Suppressor macrophage (primary cell): ENCODE data around the gene MAPK12.

Source experiments
- DNase-seq, 4 experiments: peaks; one replicate each; pipeline ENCODE4 v3.0.0-alpha.2; 2020 to 2022

MAPK12 gene

GRCh38 chr22:50252082-50253045 is 9.1 kb downstream of the MAPK12 start:
- peak; percentile 74 to 86 (median 79) for DNase-seq

- DNase-seq, result no peak
Observed at GRCh38 chr22:50251477-50252081, 9.9 kb downstream of the MAPK12 start.

DNA sequence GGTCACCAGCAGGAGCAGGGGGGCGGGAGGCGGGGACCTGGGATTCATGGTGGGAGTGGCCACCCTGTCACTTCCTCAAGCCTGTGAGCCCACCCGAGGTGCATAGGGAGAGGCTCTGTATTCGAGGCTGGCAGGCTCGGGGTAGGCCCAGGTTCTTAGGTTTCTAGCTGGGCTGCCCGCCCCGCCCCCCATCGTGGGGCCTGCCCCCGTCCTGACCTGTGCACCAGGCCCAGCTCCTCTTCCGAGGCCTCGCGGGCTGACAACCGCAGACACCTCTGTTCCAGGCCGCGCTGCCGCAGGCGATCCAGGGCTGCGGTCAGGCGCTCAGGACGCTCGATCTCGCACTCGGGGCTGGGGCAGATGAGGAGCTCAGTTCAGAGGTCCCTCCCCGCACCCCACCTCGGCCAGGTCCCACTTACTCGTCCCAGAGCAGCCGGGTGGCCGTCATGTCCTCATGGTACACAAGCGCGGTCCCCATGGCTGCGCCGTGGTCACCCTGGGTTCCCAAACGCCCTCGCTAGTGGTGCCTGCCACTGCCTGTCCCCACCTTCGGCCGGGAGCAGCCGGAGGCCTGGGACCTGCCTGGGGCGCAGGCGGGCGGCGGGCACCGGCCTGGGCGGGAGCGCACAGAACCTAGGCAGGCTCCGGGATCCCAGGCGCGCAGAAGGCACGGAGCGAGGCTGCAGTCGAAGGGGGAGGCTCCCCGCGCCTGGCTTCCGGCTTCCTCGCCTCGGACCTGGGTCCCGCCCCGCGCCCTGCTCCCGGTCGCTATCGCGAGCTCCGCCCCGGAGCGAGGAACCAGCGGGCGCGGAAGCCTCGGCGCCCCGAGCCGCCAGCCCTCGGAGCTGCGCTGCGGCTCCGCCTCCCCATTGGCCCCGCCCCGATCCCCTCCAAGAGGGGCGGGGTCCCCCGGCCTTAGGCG is 10.7 kb downstream of the MAPK12 start, which contains the start of gene HDAC10:
Gene HDAC10 (minus strand): TSS at position 711 of the 922 bp plus-strand sequence. CDS start 233 bp downstream, at position 478.
- peak; percentile 87 to 97 (median 93) for DNase-seq

GRCh38 chr22:50250249-50250554 is 11.3 kb downstream of the MAPK12 start:
- DNase-seq, result no peak

- DNase-seq, result no peak
Observed at GRCh38 chr22:50249341-50250248, 11.9 kb downstream of the MAPK12 start.

DNA sequence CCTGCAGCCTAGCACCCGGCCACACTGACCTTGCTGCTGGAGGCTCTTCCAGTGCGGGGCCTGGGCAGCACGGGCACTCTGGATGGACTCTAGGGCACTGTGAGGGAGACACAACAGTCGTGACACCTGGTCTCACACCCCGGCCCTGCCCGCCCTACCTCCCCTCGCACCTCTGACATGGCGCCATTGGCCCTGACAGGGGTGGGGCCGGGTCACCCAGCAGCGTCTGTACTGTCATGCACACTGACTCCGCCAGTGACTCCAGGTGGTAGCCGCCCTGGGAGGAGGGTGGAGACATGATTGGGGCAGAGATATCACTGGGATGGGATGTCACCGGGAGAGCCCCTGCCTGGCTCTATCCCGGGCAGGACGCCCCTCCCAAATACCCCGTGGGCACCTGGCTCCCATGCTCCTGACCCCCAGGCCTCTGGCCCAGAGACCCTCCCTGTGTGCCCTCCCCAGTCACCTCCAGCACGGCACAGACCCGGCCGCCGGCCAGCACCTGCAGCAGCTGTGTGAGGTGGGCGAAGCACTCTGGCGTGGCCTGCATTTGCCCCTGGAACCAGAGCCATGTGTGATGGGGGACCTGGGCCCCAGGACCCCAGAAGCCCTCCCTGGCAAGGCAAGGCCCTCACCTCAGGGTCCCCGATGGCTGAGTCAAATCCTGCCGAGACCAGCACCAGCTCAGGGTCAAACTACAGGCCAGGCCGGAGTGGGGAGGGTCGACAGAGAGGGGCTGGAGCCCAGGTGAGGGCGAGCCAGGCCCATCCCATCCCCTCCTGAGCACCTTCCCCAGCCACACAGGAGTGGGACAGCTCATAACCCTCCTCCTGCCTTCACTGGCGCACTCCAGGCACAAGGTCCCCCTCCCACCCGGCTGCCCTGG is 13.0 kb downstream of the MAPK12 start:
- DNase-seq, result no peak

GRCh38 chr22:50247748-50248147 is 13.7 kb downstream of the MAPK12 start:
- peak in 3 of 4 experiments; percentile 18 to 43 (median 39) for DNase-seq

DNA sequence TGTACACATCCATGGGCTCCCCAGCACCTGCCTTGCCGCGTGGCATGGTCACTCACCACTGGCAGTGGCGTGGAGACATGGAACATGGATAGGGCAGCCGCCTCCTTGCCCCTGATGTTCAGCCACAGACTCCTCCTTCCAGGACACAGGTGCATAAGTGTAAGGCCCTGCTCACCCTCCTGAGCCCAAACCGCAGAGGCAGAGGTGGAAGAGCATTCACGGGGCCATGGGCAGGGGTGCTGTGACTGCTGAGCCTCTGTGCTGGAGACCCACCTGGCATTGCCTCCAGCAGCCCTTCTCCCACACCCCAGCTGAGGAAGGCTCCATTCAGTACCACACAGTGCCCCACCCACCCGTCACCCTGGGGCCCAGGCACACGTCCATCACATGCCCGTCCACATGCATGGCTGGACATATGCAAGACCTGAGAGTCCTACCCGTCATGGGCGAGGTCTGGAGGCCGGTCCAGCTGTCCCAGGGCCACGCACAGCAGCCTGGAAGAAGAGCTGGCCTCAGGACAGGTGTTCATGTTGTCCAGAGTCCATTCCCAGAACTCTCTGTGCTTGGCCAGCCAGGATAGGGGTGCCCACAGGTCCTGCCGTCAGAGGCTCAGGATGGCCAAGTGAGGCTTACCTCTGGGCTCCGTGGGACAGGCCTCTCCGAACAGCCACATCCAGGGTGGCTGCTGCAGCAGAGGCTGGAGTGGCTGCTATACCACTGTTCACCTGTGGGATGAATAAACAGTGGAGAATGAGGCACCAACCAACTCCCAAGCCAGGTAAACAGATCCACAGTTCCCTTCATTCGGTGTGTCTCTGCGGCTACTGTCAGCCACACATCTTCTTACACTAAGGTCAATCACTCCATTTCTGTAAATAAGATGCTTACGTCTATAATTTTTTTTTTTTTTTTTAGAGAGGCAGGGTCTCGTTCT is 15.0 kb downstream of the MAPK12 start:
- DNase-seq, result no peak

DNA sequence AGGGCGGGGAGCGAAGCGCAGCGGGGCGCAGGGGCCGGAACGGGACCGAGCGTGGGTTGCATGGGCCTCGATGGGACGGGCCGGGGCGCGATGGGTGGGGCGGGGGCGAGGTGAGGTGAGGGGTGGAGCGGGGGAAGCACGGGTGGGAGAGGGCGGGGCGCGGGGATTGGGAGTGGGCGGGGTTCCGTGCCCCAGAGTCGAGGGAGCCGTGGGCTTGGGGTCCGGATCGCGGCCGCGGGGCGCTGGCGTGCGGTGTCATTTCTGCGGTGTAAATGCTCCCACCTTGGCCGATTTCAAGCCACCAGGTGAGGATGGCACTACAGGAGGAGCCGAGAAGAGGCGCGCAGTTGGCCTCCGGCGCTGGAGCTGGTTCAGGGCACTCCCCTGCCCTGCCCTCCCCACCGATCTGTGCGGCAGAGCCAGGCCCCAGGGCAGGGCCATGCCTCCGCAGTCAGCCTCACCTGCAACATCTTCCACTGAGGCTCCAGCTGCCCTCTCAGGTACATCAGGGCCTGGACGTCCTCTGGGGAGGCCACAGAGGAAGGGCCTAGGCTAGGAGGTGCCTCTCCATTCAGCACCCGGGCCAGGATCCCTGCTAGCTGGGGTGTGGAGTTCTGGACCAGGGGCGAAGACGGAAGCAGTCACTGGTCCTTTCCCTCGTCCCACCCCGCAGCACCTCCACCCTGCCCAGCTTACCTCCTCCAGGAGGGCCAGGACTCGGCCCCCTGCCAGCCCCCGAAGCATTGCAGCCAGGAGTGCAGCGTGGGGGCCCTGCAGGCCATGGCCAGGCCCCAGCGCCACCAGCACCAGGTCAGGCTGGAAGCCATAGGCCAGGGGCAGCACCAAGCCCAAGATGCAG is 16.0 kb downstream of the MAPK12 start:
- DNase-seq, result no peak

DNA sequence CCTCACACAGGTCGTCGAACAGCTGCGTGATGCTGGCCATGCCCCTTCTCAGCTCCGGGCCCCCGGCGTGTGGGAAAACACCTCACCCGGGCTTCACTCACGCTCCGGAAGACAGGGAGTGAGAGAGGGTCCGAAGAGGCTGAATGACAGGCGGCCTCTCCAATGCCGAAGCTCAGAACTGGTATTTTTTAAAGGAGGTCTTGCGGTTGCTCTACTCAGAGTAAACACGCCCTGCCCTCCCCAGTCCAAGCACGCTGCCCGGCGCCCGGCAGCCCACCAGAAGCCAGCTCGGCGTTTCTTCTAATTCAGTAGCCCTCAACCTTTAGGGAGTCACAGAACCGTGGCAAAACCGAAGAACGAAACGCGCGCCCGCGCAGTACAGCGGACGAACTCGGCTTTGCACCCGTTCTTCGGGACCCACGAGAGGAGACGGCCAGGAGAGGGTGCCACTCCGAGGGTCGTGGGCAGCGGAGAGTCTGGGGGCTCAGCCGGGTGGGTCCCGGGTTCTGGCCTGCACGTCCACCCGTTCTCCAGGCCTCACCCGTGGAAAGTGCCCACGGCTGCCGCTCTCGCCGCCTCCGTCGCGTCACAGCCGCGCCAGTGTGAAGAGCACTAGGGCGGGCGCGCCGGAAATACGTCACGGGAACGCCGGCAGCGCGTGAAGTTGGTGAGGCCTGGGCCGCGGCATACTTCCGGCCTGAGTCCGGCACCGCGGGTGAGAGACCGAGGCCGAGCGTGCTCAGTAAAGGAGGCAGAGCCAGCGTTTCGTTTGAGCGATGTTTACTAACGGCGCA is 16.9 kb downstream of the MAPK12 start, which contains the start of gene TUBGCP6:
Gene TUBGCP6 (minus strand): TSS at position 604 of the 794 bp plus-strand sequence. CDS start 564 bp downstream, at position 40.
- DNase-seq, result peak; percentile 96 to 98 (median 97)

GRCh38 chr22:50243685-50244419 is 17.6 kb downstream of the MAPK12 start:
- DNase-seq, result peak in 3 of 4 experiments; percentile 20 to 39 (median 25)

GRCh38 chr22:50242406-50242949 is 19.0 kb downstream of the MAPK12 start:
- DNase-seq, result no peak

DNA sequence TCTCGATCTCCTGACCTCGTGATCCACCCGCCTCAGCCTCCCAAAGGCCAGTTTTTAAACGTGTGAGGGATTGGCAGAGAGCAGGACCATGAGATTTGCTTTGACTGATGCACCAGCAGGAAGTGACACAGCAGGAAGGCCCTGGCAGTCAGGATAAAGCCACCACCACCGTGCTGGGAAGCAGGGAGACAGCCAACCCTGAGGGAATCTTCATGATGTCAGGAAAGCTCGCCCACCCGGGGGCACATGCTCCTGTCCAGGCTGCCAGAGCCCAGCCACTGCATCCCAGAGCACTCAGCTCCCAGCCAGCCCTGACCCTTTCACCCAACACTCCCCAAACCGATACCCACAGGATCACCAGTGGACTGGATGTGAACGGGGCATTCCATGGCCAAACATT is 22.7 kb downstream of the MAPK12 start:
- no peak for DNase-seq

GRCh38 chr22:50236731-50237409 is 24.6 kb downstream of the MAPK12 start:
- peak in 3 of 4 experiments; percentile 23 to 36 (median 32) for DNase-seq

DNA sequence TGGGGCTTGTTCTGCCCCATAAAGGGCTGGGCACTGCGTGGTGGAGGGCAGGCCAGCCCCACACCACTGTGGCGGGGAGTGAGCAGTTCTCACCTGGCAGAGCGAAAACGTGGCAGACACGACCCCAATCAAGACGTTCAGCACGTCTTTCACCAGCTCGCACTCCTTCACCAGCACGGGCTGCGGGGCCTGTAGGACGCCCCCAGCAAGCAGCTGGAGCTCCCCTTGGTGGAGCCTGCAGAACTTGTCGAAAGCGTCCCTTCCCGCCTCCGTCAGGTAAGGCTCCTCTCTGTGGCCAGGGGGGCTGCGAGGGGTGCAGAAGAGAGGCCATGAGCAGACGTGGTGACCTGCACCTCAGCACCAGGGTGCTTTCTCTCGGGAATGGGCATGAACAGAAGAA is 28.3 kb downstream of the MAPK12 start:
- DNase-seq, result no peak
